GM19452 (cell line): ENCODE measurements around the gene PML.
A peak's percentile ranks its signal among the peaks of the same experiment; 100 is the strongest.
"Not testable (repeated sequence)": the region's sequence is repeated elsewhere in the genome, so short reads cannot be mapped to it uniquely, and the experiment has no call there.

Source experiments
- ATAC-seq: cut with Tn5 transposase; IDR thresholded peaks from one replicate; pipeline ENCODE4 v1.9.1; 2021; ENCODE audit not compliant: unreplicated experiment

The PML gene

GRCh38 chr15:73959012-73959581 is 35.4 kb upstream of the PML start:
- ATAC-seq, result no peak

- no peak for ATAC-seq
Observed at GRCh38 chr15:73959801-73960200, 34.7 kb upstream of the PML start.

- not testable (repeated sequence) for ATAC-seq
Observed at GRCh38 chr15:73960472-73961070, 33.9 kb upstream of the PML start.

GRCh38 chr15:73962433-73962832 is 32.1 kb upstream of the PML start:
- ATAC-seq, result no peak

GRCh38 chr15:73964736-73965093 is 29.8 kb upstream of the PML start:
- ATAC-seq, result peak; percentile 47

- ATAC-seq, result peak; percentile 22
Observed at GRCh38 chr15:73965094-73965757, 29.3 kb upstream of the PML start.

- peak; percentile 65 for ATAC-seq
Observed at GRCh38 chr15:73965758-73966113, 28.8 kb upstream of the PML start.

- ATAC-seq, result no peak
Observed at GRCh38 chr15:73968461-73968860, 26.1 kb upstream of the PML start.

GRCh38 chr15:73969151-73969759 is 25.3 kb upstream of the PML start:
- ATAC-seq, result no peak

GRCh38 chr15:73972984-73973682 is 21.4 kb upstream of the PML start:
- ATAC-seq, result no peak

GRCh38 chr15:73973683-73974200 is 20.8 kb upstream of the PML start:
- not testable (repeated sequence) for ATAC-seq

GRCh38 chr15:73975440-73976125 is 18.9 kb upstream of the PML start:
- ATAC-seq, result not testable (repeated sequence)

GRCh38 chr15:73978896-73979295 is 15.6 kb upstream of the PML start:
- ATAC-seq, result no peak

- no peak for ATAC-seq
Observed at GRCh38 chr15:73979636-73980035, 14.9 kb upstream of the PML start.

GRCh38 chr15:73981761-73982221 is 12.7 kb upstream of the PML start:
- ATAC-seq, result no peak

GRCh38 chr15:73982222-73982962 is 12.1 kb upstream of the PML start:
- peak; percentile 50 for ATAC-seq

- ATAC-seq, result no peak
Observed at GRCh38 chr15:73983211-73983727, 11.2 kb upstream of the PML start.

GRCh38 chr15:73983773-73984172 is 10.7 kb upstream of the PML start:
- ATAC-seq, result no peak

- no peak for ATAC-seq
Observed at GRCh38 chr15:73984208-73984979, 10.1 kb upstream of the PML start.
